GM19193 (cell line): ENCODE data around the gene ZNF598.

Experiments
- POLR2A ChIP-seq: IDR thresholded peaks from 4 replicates; pipeline ENCODE4 v1.6.1; 2011; ENCODE audit not compliant: insufficient read depth, insufficient read length; ENCODE audit errors: extremely low read depth

ZNF598 gene

DNA sequence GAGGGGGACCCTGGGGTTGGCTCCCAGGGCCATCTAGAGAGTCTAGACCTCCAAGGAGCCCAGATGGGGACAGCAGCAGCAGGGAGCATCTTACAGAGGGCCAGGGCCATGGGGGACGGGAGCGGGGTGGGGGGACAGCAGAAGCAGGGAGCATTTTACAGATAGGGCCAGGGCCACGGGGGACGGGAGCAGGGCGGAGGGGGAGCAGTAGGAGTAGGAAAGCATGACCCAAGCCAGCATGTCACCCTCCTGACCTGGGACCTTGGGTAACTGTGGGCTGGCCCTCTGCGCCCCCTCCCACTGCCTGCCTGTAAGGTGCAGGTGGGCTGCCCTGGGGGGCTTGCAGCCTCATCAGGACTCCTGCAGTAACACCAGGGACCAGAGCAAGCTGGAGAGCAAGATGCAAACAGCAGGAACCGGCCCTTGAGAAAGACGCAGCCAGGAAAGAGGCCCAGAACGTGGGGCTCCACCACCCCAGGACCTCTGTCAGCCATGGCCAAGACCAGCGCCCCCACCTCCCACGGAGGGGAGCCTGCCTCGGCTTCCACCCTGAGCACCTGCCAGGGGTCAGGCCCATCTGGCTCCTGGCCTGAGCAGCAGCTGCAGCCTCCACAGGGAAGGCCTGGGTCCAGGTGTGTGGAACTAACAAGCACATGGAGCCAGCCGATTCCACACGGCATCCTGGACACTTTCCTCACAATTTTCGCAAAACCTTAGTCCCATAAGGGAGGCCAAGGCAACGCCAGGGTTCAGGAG lies 2.4 kb downstream of the ZNF598 start:
- TF ChIP-seq POLR2A = no peak

DNA sequence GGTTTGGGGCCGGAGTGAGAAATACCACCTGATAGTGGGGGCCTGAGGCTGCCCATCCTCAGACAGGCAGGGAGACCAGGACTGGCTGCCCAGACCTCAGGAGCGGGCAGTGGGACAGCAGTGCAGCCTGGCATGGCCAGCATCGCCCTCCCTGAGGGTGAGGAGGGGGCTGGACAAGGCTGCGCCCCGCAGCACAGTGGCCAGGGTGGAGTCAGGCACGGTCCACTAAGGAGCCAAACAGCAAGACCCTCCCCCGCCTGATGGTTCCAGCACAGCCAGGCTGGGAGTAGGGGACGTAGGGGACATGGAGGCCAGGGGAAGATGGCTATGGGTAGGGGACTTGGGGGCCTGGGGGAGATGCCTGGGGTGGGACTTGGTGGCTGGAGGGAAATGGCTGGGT lies 3.3 kb downstream of the ZNF598 start:
- TF ChIP-seq POLR2A = no peak

DNA sequence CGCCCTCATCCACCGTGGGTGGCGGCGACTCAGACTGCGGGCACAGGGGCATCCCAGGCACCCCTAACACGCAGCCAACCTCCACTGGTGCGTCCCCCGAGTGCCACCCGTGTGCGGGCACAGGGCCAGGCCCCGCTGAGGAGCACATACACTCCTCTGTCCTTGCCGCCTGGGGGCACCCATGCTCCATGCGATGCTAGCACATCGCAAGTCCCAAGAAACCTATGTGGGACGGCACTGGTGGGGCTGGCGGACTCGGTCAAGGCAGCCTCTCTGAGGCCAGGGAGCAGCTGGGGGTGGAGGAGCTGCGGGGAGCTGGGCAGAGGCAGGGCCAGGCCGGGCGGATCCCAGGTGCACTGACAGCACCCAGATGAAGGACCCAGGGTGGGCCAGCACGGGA lies 4.0 kb downstream of the ZNF598 start:
- no peak for TF ChIP-seq POLR2A

DNA sequence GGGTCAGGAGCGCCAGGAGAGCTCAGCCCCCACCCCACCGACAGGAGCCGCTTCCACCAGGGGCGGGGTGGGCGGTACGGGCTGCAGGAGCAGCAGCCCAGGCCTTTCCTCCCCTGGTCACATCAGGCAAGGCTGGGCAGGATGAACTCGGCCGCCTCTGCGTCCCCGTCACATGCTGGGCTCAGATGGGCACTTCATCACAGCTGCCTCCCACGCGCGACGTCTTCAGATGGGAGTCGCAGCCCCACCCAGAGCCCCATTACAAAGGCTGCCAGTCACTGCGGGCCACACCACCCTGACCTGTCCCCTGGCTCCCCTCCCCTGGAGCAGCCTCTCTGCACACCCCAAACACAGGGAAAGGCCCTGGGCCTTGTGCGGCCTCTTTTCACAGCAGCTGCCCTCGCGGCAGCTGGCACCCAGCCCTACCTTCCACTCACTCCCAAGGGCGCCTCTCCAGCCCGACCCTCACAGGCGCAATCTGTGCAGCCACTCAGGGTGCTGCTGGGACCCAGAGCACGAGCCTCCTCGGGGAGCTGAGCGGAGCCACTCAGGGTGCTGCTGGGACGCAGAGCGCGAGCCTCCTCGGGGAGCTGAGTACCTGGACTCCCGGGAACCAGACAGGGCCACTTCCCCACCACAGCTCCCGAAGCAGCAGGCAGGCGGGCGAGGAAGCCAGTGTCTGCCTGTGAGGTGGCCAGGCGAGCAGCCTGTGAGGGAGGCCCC lies 4.7 kb downstream of the ZNF598 start:
- TF ChIP-seq POLR2A = no peak

DNA sequence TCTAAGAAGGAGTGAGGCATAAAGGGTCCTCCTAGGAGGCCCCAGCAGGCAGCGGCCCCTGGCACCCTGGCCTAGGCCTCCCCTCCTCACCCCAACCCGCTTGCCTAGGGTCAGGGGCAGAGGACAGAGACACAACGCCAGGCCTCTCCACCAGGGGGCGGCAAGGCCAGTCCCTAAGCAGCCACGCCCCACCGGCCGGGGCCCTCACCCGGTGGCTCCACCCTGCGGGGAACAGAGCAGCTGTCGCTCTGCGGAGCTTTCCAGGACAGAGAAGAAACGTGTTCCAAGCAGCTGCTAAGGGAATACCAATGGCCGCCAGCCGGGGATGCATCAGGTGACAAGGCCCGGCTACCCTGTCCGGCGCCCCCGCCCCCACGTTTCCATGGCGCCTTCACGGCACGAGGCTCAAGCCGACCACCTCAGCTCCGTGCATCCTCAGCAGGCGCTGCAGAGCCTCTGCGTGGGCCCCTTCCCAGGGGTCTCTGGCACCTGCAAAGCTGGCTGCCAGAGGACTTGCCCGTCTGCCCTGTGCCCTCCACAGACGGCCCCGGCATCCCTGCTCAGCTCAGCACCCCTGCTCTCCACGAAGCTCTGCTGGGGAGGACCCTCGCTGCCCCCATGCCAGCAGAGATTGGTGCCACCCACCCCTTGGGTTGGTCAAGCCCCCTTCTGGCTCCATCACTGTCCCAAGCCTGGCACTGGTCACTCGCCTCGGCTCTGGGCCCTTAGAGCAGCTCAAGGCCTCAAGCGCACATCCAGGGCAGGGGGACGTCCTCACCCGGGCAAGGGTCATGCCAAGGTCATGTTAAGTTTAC lies 5.6 kb downstream of the ZNF598 start:
- TF ChIP-seq POLR2A = no peak

DNA sequence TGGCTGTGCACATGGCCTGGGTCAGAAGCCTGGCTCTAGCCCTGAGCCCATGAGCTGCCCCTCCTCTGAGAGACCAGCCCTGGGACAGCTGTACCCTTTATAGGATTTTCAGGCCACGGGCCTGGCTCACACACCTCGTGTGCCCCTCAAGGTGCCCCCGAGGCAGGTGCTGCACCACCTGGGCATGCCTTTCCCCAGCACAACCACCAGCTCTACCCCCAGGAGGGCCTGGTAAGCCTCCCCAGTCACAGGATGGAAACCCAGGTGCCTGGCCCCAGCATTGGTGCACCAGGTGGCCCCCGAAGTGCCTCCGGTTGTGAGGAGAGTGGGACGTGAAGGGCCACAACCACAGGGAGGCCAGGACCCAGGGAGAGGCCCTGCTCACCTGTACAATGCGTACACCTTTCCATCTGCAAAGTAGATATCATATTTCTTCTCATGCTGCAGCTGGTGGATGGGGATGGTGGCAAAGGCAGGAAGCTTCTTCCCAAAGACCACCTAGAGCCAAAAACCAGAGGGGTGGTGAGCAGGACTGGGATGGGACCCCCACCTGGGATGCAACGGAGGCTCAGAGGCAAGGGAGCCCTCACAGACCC lies 6.3 kb downstream of the ZNF598 start:
- no peak for TF ChIP-seq POLR2A

DNA sequence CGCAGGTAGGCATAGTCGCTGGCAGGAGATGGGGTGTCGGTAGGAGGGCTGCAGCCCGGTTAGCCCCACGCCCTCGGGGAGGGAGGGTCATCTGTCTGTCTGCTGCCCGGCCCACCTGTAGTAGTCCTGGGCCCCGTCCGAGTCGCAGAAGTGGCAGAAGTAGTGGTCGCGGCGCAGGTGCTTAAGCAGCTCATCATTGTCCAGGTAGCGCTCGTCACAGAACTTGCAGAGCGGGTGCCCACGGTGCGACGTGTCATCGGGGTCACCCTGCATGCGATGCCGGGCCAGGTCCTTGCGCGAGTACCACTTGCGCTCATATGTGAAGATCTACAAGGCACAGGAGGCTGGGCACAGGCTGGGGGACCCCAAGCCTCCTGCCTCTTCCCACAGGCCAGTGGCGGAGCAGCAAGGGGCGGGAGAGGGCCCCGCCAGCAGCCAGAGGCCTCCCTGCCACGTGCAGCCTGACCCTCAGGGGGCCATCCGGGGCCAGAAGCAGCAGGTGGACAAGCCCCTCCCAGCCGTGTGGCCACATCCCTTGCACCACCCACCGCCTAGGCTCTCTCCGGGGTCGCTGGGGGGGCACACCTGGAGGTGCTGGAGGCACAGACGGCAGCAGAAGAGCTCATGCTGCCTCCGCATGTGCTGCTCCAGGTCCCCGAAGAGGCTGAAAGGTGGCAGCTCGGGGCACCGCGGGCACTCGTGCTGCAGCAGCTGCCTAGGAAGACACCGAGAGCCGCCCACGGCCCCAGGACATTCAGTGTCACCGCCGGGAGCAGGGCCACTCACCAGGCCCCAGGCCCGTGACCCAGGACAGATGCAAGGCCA lies 7.0 kb downstream of the ZNF598 start:
- TF ChIP-seq POLR2A = no peak

DNA sequence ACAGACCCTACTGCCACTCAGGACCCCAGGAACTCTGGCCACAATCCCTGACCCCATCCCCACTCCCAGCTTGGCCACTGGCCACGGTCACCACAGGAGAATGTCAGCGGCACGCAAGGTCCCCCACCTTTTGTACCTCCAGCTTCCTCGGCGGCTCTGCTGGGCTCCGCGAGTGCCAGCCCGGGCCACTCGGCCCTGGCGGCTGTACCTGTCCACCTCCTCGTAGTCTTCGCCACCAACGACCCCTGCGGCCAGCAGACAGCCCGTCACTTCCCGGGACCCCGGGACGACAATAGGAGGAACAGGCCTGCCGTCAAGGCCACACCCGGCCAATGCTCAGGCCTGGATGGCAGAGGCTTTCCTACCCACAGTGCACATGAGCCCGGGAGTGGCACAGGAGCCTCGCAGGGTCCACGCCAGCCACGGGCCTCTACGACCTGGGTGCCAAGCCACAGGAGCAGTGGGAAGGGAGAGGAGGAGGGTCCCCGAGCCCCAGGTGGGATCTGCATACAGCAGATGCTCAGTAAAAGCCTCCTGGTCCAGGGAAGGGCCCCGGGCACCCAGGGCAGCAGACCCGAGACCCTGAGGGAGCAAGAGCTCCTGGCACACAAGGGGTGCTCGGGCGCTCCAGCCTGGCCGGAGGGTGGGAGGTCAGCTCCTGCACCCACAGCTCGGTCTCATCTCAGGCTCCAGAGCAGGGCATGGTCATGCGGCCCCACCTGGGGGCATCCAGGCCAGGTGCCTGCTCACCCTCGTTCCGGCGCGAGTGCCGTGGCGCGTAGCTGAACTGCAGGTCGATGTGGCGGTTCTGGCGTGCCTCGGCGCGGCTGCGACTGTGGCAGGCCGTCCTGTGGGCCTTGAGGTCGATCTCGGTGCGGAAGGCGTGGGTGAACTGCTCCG lies 7.9 kb downstream of the ZNF598 start:
- no peak for TF ChIP-seq POLR2A

DNA sequence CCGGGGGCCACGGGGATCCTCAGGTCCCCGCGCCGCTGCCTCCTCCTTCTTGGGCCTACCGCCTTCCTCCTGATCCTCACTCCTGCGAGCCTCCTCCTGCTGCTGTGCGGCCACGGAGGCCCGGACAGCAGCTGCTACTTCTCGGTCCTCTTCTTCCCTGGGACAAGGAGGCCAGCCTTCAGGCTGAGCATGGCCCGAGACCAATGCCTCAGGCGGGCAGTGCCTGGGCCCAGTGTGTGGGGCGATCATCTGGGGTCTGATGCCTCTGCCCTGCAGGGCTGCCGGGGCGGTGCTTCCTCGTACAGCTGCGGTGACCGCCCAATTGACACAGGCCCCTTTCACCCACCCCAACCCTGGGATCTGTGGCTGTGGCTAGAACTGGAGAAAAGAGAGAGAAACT lies 8.6 kb downstream of the ZNF598 start:
- no peak for TF ChIP-seq POLR2A

DNA sequence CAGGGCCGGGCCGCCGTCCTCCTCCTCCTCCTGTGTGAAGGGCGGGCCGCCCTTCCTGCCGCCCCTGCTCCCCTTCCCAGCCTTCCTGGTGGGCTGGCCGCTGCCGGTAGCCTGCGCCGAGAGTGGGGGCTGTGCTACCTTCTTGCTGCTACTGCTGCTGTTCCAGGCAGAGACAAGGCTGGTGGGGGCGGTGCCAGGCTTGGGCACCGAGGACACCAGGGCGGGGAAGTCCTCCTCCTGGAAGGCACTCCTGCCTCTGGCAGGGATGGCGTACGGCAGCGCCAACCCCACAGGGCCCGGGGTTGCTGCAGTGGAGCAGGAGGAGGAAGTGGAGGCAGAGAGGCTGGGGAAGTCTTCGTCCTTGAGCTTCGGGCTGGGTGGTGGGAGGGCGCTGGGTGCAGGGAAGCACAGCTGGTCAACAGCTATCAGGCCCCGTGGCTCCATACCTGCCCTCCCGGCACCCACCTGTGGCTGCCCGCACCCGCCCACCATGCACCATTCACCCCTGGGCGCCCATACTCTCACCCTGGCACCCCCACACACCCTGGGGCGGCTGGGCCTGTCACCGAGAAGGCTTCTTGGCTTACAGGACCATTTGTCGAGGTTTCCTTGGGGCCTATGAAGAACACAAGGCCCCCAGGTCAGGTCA lies 9.6 kb downstream of the ZNF598 start:
- TF ChIP-seq POLR2A = no peak

DNA sequence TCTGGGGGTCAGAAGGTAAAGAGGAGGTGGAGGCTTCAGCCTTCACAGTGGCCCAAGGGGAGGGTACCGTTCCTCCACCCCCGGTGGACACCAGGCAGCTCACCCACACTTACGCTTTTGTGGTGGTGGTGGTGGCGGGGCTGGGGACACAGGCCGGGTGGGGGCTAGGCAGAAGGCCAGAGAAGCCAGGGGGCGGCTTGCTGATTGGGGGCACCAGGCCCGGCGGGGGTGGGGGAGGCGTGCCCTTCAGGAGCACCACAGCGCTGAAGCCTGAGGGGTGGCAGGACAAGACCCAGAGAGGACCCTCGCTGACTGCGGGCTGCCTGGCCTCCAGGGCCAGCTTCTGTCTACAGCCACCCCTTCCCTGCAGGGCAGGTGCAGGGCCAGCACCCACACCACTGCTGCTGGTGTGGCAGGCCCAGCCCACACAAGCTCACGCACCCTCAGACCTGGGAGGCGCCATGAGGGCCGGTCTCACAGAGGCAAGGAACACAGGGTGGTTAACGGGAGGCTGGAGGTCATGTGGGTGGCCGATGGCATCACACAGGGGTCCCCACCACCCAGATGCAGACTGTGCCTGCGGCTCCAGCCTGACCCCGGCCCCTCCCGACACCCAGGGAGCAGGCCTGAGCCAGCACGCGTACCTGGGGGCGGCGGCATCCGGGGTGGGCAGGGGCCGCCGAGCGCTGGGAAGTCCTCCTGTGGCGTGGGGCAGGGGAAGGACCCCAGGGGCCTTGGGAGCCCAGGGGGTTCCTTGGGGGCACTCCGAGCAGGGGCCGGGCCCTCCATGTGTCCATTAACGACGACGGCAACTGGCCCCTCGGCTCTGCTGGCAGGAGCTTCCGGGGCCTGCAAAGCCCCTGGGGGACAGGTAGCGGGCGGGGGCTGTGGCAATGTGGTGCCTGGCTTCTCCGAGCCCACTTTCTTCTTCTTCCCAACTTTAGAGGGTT lies 10.5 kb downstream of the ZNF598 start:
- TF ChIP-seq POLR2A = no peak

DNA sequence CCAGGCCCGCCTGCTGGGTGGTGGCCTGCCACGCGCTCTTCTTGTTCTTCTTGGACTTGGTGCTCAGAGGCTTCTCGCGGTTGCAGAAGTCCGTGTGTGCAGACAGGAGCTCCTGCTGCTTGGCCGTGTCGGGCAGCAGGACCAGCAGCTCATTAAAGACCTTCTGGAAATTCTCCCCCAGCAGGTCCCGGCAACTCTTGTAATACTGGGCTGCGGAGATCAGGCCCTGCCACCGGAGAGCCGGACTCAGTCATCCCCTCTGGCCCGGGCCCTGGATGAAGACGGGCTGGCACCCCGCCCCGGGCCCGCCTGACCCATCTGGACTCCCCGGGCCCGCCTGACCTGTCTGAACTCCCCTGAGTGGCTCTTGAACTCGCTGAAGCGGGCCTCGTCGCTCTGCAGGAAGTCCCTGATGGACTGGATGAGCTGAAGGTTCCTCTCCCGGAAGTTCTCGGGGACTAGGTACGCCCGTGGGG lies 11.2 kb downstream of the ZNF598 start:
- TF ChIP-seq POLR2A = no peak
